Ovary (tissue), 9 donors: ENCODE results near the gene NRARP. TPM values are rescaled to one million over a fixed set of nuclear protein-coding genes. Genes with fewer than 3 reads are reported as not detected.

Source experiments
- DNase-seq, 5 donors: peaks; one replicate each; pipeline ENCODE4 v3.0.0-alpha.2; 2019 to 2020
- H3K27ac ChIP-seq, 2 donors: fragments of 200-600 bp; one replicate each; pipeline versions ENCODE4 v1.5.1 to v1.8.0; 2019 to 2022
- H3K27me3 ChIP-seq: fragments of 200-600 bp; one replicate; pipeline ENCODE4 v1.8.0; 2022
- H3K36me3 ChIP-seq: fragments of 200-600 bp; sonication (generic); one replicate; pipeline ENCODE4 v1.5.1; 2019
- H3K4me1 ChIP-seq: one replicate; pipeline ENCODE4 v1.8.1; 2013; ENCODE audit warnings: mild to moderate bottlenecking, moderate library complexity; ENCODE audit not compliant: insufficient read depth
- H3K4me3 ChIP-seq: fragments of 200-600 bp; sonication (generic); one replicate; pipeline ENCODE4 v1.5.1; 2017
- H3K9me3 ChIP-seq, 2 donors: fragments of 200-600 bp in 1 of 2; sonication (generic) in 1 of 2; one replicate each; pipeline versions ENCODE4 v1.5.1 to v1.8.1; 2013 to 2019; ENCODE audit warnings: mild to moderate bottlenecking in 1 of 2, moderate library complexity in 1 of 2
- EP300 ChIP-seq: sonication (generic); formaldehyde crosslinking; IDR thresholded peaks from one replicate; pipeline ENCODE4 v1.6.1; 2017; ENCODE audit warnings: antibody characterized with exemption
- POLR2A ChIP-seq: fragments of 450-650 bp; IDR thresholded peaks from one replicate; pipeline ENCODE4 v1.6.1; 2017; ENCODE audit warnings: antibody characterized with exemption, mild to moderate bottlenecking, moderate library complexity
- WGBS, 3 donors: extraction: QIAGEN DNeasy Blood & Tissue Kit in 1 of 3; methylation state at CpG; one replicate each; pipeline versions ENCODE4 v1.1.5 to v1.1.7; 2013 to 2017; 5-methylcytosine and 5-hydroxymethylcytosine counted together
- intact Hi-C, 4 donors: fragments of 100-400 bp; cut with DNase I; formaldehyde crosslinking; loops; one replicate each; pipeline versions ENCODE4 v1.11.0 to v1.15.1; 2022 to 2023
- polyA plus RNA-seq, 2 donors: library from polyadenylated mRNA; stranded (reverse); fragments of 200-250 nt in 1 of 2; fragments of 350-450 nt in 1 of 2; fragmentation: Illumina TruSeq in 1 of 2; extraction: RNeasy Lipid Tissue Mini Kit (QIAGEN cat#74804) in 1 of 2; gene quantifications; one replicate each; pipeline ENCODE4 v1.2.3, GENCODE V29; 2013 to 2014
- total RNA-seq, 7 donors: library from RNA; depleted of rRNA in 2 of 7; stranded (reverse); fragments of >200 nt in 2 of 7; fragmentation: NEBNext Ultra II Directional in 3 of 7; extraction: Animal tissue kit (Norgen Biotek cat#: 25700) in 3 of 7; gene quantifications; one replicate each; pipeline versions ENCODE4 v1.1.0 to v1.2.4, GENCODE V29; 2016 to 2023
- TF ChIP-seq, protein P1 (sequence below), 3 donors: fragments of 450-650 bp in 2 of 3; fragments of 200-600 bp in 1 of 3; IDR thresholded peaks; one replicate each; pipeline versions ENCODE4 v1.5.1 to v1.8.0; 2016 to 2022; ENCODE audit warnings: antibody characterized with exemption in 3 of 3, mild to moderate bottlenecking in 1 of 3
- donor health status: DM: no; HTN: no; CAD: no; lungs with moderate emphysema.
- donor health status: DM: no; HTN: no; CAD: no.
- donor health status: Bipolar disorder and iron deficiency.
- donor health status: DM: yes; HTN: yes; CAD: no.
- donor health status: DM: no; HTN: no; CAD: no.
- donor health status: DM: yes; HTN: yes; CAD: no.

NRARP gene
- total and polyA plus RNA-seq, 9 donors = 1.3 to 13.8 (median 3.7) TPM

DNA sequence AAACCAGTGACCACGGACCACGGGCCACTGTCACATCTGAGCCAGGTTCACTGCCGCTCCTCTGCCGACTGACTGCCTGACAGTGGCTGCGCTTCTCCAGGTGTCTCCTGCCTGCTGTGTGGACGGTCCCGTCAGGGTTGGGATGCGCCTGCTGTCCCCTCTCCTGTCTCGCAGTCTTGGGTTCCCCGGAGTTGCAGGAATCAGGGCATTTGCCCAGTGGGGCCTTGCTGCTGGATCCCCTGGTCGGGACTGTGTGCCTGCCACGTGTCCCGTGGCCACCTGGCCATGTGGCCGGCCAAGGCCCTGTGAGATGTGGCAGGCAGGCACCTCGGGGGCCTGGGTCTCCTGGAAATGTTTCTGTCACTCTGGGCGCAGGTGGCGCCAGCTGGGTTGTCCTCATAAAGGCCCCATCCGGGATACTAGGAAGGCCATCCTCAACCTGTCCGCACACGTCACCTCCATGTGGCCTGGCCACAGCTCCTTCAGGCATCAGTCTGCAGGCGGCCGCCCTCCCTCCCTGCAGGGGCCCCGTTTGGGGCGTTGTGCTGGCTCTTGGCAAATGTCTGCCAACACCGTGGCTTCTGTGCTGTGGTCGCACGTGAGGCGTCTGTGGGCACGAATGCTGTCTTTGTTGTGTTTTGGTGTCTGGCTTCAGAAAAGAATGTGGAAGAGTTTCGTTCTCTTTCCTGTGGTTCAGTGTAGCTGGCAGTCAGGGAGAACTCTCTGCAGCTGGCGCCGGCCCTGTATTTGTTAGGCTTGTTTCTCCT lies 31.0 kb downstream of the NRARP start:
- Histone ChIP-seq H3K27me3 (no peaks in the 10 kb centered on the region), H3K9me3 (no peaks in the 10 kb centered on the region), H3K27ac (no peak overlapping the region), H3K36me3 (no peaks in the 10 kb centered on the region), H3K4me3 (no peak overlapping the region), H3K4me1 (peaks cover 6% of the 10 kb centered on the region)
- 85 to 90% (median 88%) methylated on average over 32 of the region's 32 CpGs for whole genome bisulfite sequencing, 3 donors
- TF ChIP-seq EP300 = no peak
- TF ChIP-seq, protein P1, sequence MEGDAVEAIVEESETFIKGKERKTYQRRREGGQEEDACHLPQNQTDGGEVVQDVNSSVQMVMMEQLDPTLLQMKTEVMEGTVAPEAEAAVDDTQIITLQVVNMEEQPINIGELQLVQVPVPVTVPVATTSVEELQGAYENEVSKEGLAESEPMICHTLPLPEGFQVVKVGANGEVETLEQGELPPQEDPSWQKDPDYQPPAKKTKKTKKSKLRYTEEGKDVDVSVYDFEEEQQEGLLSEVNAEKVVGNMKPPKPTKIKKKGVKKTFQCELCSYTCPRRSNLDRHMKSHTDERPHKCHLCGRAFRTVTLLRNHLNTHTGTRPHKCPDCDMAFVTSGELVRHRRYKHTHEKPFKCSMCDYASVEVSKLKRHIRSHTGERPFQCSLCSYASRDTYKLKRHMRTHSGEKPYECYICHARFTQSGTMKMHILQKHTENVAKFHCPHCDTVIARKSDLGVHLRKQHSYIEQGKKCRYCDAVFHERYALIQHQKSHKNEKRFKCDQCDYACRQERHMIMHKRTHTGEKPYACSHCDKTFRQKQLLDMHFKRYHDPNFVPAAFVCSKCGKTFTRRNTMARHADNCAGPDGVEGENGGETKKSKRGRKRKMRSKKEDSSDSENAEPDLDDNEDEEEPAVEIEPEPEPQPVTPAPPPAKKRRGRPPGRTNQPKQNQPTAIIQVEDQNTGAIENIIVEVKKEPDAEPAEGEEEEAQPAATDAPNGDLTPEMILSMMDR (IDR thresholded peaks at IDR 0.05) = no peak
- no peak for TF ChIP-seq POLR2A
- intact Hi-C loops = no loop called here
- DNase-seq = no peak

DNA sequence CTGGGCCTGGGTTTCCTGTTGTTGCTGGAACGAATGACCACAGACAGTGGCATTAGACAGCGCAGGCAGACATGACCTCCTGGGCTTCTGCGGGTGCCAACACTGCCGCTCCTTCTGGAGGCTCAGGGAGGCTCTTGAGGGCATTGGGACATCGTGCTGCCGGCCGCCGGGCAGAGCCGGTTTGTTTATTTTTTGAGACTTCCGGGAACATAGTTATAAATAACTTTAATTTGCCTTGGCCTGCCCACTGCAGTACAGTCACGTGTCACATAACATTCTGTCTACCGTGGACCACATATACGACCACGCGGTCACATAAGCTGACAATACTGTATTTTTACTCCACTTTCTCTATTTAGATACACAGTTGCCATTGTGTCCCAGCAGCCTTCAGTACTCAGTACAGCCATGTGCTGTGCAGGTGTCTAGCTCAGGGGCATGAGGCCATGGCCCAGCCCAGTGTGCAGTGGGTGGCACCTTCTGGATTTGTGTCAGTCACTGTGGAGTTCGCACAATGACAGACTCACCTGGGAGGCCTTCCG lies 32.8 kb downstream of the NRARP start:
- Histone ChIP-seq H3K27me3 (no peaks in the 10 kb centered on the region), H3K4me1 (peaks cover 6% of the 10 kb centered on the region), H3K36me3 (no peaks in the 10 kb centered on the region), H3K4me3 (no peak overlapping the region), H3K27ac (no peak overlapping the region), H3K9me3 (no peaks in the 10 kb centered on the region)
- DNase-seq = peak in 2 of 5 donors; percentile 19 to 56
- no peak for TF ChIP-seq EP300
- TF ChIP-seq, protein P1 (IDR thresholded peaks at IDR 0.05) = no peak
- TF ChIP-seq POLR2A = no peak
- intact Hi-C loops = no loop called here
- WGBS, 3 donors = 26 to 36% (median 28%) methylated on average over 17 of the region's 17 CpGs

DNA sequence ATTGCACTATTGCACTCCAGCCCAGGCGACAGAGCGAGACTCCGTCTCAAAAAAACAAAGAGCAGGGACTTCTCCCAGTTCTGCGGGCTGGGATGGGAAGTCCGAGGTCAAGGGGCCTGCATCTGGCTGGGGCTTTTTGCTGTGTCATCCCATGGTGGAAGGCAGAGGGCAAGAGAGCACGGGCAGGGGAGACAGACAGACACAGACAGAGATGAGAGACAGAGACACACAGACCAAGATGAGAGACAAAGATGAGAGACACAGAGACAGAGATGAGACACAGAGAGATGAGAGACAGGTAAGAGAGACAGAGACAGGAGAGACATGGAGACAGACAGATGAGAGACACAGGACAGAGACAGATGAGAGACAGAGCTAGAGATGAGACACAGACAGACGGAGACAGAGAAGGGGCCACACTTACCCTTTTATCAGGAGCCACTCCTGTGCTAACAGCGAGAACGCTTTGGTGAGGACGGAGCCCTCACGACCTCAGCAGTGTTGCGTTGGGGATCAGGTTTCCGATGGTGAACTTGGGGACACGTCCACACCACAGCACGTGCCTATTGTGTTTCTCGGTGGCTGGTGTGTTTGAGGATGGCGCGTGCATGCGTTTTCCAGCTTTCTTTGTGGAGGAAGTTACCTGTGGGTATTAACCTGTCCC lies 33.4 kb downstream of the NRARP start:
- no peak overlapping the region for H3K27ac ChIP-seq
- DNase-seq = no peak
- no peaks in the 10 kb centered on the region for H3K27me3 ChIP-seq
- WGBS, 3 donors = 73 to 78% (median 75%) methylated on average over 19 of the region's 19 CpGs
- H3K9me3 ChIP-seq = no peaks in the 10 kb centered on the region
- H3K4me3 ChIP-seq = no peak overlapping the region
- TF ChIP-seq EP300 = no peak
- no peak for TF ChIP-seq POLR2A
- TF ChIP-seq, protein P1 (IDR thresholded peaks at IDR 0.05) = no peak
- H3K36me3 ChIP-seq = no peaks in the 10 kb centered on the region
- peaks cover 6% of the 10 kb centered on the region for H3K4me1 ChIP-seq
- intact Hi-C loops = no loop called here

DNA sequence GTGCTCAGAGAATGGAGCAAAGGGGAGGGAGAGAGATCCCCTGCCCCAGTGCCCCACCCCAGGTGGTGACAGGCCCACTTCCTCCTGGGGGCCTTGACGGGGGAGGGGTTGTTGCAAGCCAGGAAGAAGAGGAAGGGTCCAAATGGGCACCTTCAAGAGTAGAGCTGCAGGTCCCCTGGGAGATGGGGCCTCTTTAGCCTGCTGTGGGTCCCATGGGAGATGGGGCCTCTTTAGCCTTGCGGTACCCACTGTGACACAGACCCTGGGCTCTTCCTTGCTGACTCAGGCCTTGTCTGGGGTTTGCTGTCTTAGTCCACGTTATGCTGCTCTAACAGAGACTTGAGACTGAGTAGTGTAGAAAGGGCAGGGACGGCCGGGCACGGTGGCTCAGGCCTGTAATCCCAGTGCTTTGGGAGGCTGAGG lies 34.1 kb downstream of the NRARP start:
- H3K4me1 ChIP-seq = peaks cover 6% of the 10 kb centered on the region
- 78 to 90% (median 88%) methylated on average over 6 of the region's 6 CpGs for WGBS, 3 donors
- TF ChIP-seq POLR2A (no peak), EP300 (no peak)
- TF ChIP-seq, protein P1 (IDR thresholded peaks at IDR 0.05) = no peak
- H3K36me3 ChIP-seq = no peaks in the 10 kb centered on the region
- DNase-seq = no peak
- no peaks in the 10 kb centered on the region for H3K27me3 ChIP-seq
- H3K27ac ChIP-seq = no peak overlapping the region
- no peaks in the 10 kb centered on the region for H3K9me3 ChIP-seq
- H3K4me3 ChIP-seq = no peak overlapping the region
- intact Hi-C loops = no loop called here
